B cell (primary cell): ENCODE results near the gene GALNT18. TPM values are rescaled to one million over a fixed set of nuclear protein-coding genes. Genes with fewer than 3 reads are reported as not detected.

ENCODE experiments used
- ATAC-seq: fragments of 200-7000 bp; cut with Tn5 transposase; one replicate; pipeline ENCODE4 v1.10.0; 2021; ENCODE audit warnings: low read depth, mild to moderate bottlenecking, moderate number of reproducible peaks, moderate library complexity
- CTCF ChIA-PET: fragments of 350-600 bp; sonication (Branson Sonifier 250); formaldehyde crosslinking; loops from one replicate; lab custom pipeline; 2021; ENCODE audit warnings: antibody characterized with exemption, inconsistent platforms; lab: Charles Lee
- POLR2A ChIA-PET: fragments of 350-600 bp; sonication (Branson Sonifier 250); formaldehyde crosslinking; loops from one replicate; lab custom pipeline; 2021; ENCODE audit warnings: antibody characterized with exemption; lab: Charles Lee
- DNase-seq: peaks from one replicate; pipeline ENCODE4 v3.0.0; 2013
- H2AFZ ChIP-seq: 2 replicates; pipeline ENCODE4 v1.6.1; 2012; ENCODE audit warnings: mild to moderate bottlenecking, low read depth, low read length; ENCODE audit not compliant: insufficient read depth, poor library complexity, severe bottlenecking
- H3K27ac ChIP-seq, 2 donors: 1 replicate in 1 of 2; 2 replicates in 1 of 2; pipeline ENCODE4 v1.5.1; 2012 to 2013; ENCODE audit warnings: low read length in 2 of 2, mild to moderate bottlenecking in 2 of 2, moderate library complexity in 1 of 2
- H3K27me3 ChIP-seq, 4 experiments: fragments of 200-600 bp in 1 of 4; sonication (generic) in 1 of 4; replicated peaks in 1 of 4; 1 replicate in 2 of 4; 2 replicates in 2 of 4; pipeline versions ENCODE4 v1.6.1 to v1.7.0; 2013 to 2016; ENCODE audit warnings: low read length in 3 of 4, mild to moderate bottlenecking in 2 of 4, mixed read lengths in 1 of 4, moderate library complexity in 1 of 4; ENCODE audit not compliant: insufficient read depth in 4 of 4, control insufficient read depth in 3 of 4; ENCODE audit errors: control extremely low read depth in 1 of 4
- H3K36me3 ChIP-seq, 2 experiments: replicated peaks in 1 of 2; 1 replicate in 1 of 2; 2 replicates in 1 of 2; pipeline versions ENCODE4 v1.6.1 to v1.7.1; 2013; ENCODE audit warnings: low read length in 1 of 2; ENCODE audit not compliant: insufficient read depth in 2 of 2, control insufficient read depth in 1 of 2; ENCODE audit errors: control extremely low read depth in 1 of 2, extremely low read depth in 1 of 2
- H3K4me1 ChIP-seq, 2 donors: fragments of 200-600 bp in 1 of 2; sonication (generic) in 1 of 2; 1 replicate in 1 of 2; 2 replicates in 1 of 2; pipeline versions ENCODE4 v1.5.1 to v1.6.1; 2013 to 2017; ENCODE audit warnings: low read length in 2 of 2; ENCODE audit not compliant: control insufficient read depth in 2 of 2, insufficient read depth in 2 of 2
- H3K4me2 ChIP-seq: replicated peaks from 2 replicates; pipeline ENCODE3; 2012; ENCODE audit warnings: mild to moderate bottlenecking, low read depth, low read length; ENCODE audit not compliant: poor library complexity, severe bottlenecking
- H3K4me3 ChIP-seq, 5 experiments: fragments of 200-600 bp in 1 of 5; sonication (generic) in 1 of 5; 1 replicate in 3 of 5; 2 replicates in 2 of 5; pipeline versions ENCODE4 v1.5.1 to v1.7.0; 2011 to 2016; ENCODE audit warnings: low read length in 4 of 5, mild to moderate bottlenecking in 4 of 5, low read depth in 2 of 5, control low read depth in 1 of 5, moderate library complexity in 1 of 5; ENCODE audit not compliant: insufficient read depth in 1 of 5; ENCODE audit errors: control extremely low read depth in 1 of 5, extremely low read depth in 1 of 5
- H3K79me2 ChIP-seq: fragments of 200-600 bp; sonication (generic); one replicate; pipeline ENCODE4 v1.6.0; 2016; ENCODE audit warnings: low read length; ENCODE audit not compliant: control insufficient read depth, insufficient read depth
- H3K9ac ChIP-seq: fragments of 200-600 bp; sonication (generic); 2 replicates; pipeline ENCODE4 v1.6.1; 2017; ENCODE audit warnings: mild to moderate bottlenecking, low read length, moderate library complexity
- H3K9me3 ChIP-seq, 3 donors: one replicate each; pipeline versions ENCODE4 v1.6.1 to v1.7.1; 2013; ENCODE audit warnings: low read length in 2 of 3; ENCODE audit not compliant: control insufficient read depth in 2 of 3, insufficient read depth in 1 of 3; ENCODE audit errors: control extremely low read depth in 1 of 3
- H4K20me1 ChIP-seq: 2 replicates; pipeline ENCODE4 v1.6.0; 2012; ENCODE audit warnings: mild to moderate bottlenecking, low read length; ENCODE audit not compliant: insufficient read depth, control insufficient read depth, poor library complexity, severe bottlenecking
- H3K27ac Mint-ChIP-seq: one replicate; pipeline ENCODE4 v1.8.0; 2021; ENCODE audit warnings: mixed read lengths
- H3K27me3 Mint-ChIP-seq: one replicate; pipeline ENCODE4 v1.8.0; 2021; ENCODE audit warnings: mixed read lengths
- H3K4me1 Mint-ChIP-seq: one replicate; pipeline ENCODE4 v1.8.0; 2021; ENCODE audit warnings: mixed read lengths
- H3K4me3 Mint-ChIP-seq: one replicate; pipeline ENCODE4 v1.8.0; 2021; ENCODE audit warnings: mixed read lengths
- H3K9me3 Mint-ChIP-seq: one replicate; pipeline ENCODE4 v1.8.0; 2022; ENCODE audit warnings: mixed read lengths; ENCODE audit not compliant: insufficient read depth
- CTCF ChIP-seq: fragments of 200-600 bp; IDR thresholded peaks from one replicate; pipeline ENCODE4 v1.8.0; 2022; ENCODE audit warnings: antibody characterized with exemption, mild to moderate bottlenecking
- EZH2 ChIP-seq: IDR thresholded peaks from 2 replicates; pipeline ENCODE4 v1.6.1; 2012; ENCODE audit warnings: borderline replicate concordance, low read depth, mild to moderate bottlenecking, moderate library complexity, low read length; ENCODE audit not compliant: insufficient read depth, poor library complexity, severe bottlenecking
- WGBS: methylation state at CpG from one replicate; pipeline ENCODE4 v1.1.5; 2013; ENCODE audit warnings: missing lambda C conversion rate; ENCODE audit not compliant: insufficient coverage; 5-methylcytosine and 5-hydroxymethylcytosine counted together
- intact Hi-C: fragments of 100-400 bp; cut with micrococcal nuclease; formaldehyde crosslinking; loops from one replicate; pipeline ENCODE4 v1.10.0; 2022
- polyA plus RNA-seq: library from polyadenylated mRNA; depleted of rRNA; stranded (reverse); fragments of >200 nt; gene quantifications from 2 replicates; pipeline ENCODE4 v1.2.3, GENCODE V29; 2012
- total RNA-seq, 2 donors: library from RNA; stranded (reverse); fragments of 120-200 nt in 1 of 2; gene quantifications; 1 replicate in 1 of 2; 2 replicates in 1 of 2; pipeline versions ENCODE4 v1.2.3 to v1.2.4, GENCODE V29; 2013 to 2022

Gene GALNT18
- total and polyA plus RNA-seq, 2 donors (not counting 1 experiment from before 2014, with no cell fraction given), result not detected

GRCh38 chr11:11524436-11525061, 97.3 kb downstream of the GALNT18 start:
- WGBS, result 79% methylated on average over 2 of the region's 5 CpGs
- CTCF ChIA-PET, result no interaction called here
- no peak overlapping the region for H3K9ac ChIP-seq
- peaks cover 0 to 1% (median 0%) of the 10 kb centered on the region in 3 donors for H3K9me3 ChIP-seq
- H3K27me3 ChIP-seq, result no peaks in the 10 kb centered on the region
- POLR2A ChIA-PET, result no interaction called here
- H3K27ac ChIP-seq, result no peak overlapping the region
- ATAC-seq (no peak), DNase-seq (no peak)
- H3K27me3 Mint-ChIP-seq, result peaks cover 5% of the 10 kb centered on the region
- H2AFZ ChIP-seq, result no peak overlapping the region
- H4K20me1 ChIP-seq, result no peaks in the 10 kb centered on the region
- H3K36me3 ChIP-seq, result no peaks in the 10 kb centered on the region
- no peak overlapping the region for H3K4me3 Mint-ChIP-seq
- H3K4me1 ChIP-seq, result no peaks in the 10 kb centered on the region
- H3K9me3 Mint-ChIP-seq, result no peaks in the 10 kb centered on the region
- no peaks in the 10 kb centered on the region for H3K79me2 ChIP-seq
- no peak overlapping the region for H3K4me3 ChIP-seq
- intact Hi-C loops, result no loop called here
- H3K27ac Mint-ChIP-seq, result no peak overlapping the region
- no peaks in the 10 kb centered on the region for H3K4me1 Mint-ChIP-seq
- H3K4me2 ChIP-seq, result no peak overlapping the region
- TF ChIP-seq CTCF, result no peak
- TF ChIP-seq EZH2, result no peak

- no peaks in the 10 kb centered on the region for H3K9me3 Mint-ChIP-seq
- H3K4me3 ChIP-seq, result no peak overlapping the region
- H2AFZ ChIP-seq, result no peak overlapping the region
- H4K20me1 ChIP-seq, result no peaks in the 10 kb centered on the region
- no peaks in the 10 kb centered on the region for H3K4me1 Mint-ChIP-seq
- no peak overlapping the region for H3K9ac ChIP-seq
- H3K4me2 ChIP-seq, result no peak overlapping the region
- ChIA-PET POLR2A (no interaction called here), CTCF (no interaction called here)
- H3K4me1 ChIP-seq, result no peaks in the 10 kb centered on the region
- no peaks in the 10 kb centered on the region for H3K9me3 ChIP-seq
- intact Hi-C loops, result no loop called here
- 89% methylated on average over 4 of the region's 4 CpGs for WGBS
- H3K27me3 Mint-ChIP-seq, result peaks cover 5% of the 10 kb centered on the region
- H3K27ac Mint-ChIP-seq, result no peak overlapping the region
- H3K27me3 ChIP-seq, result no peaks in the 10 kb centered on the region
- no peaks in the 10 kb centered on the region for H3K36me3 ChIP-seq
- no peak overlapping the region for H3K4me3 Mint-ChIP-seq
- H3K79me2 ChIP-seq, result no peaks in the 10 kb centered on the region
- ATAC-seq (no peak), DNase-seq (no peak)
- no peak overlapping the region for H3K27ac ChIP-seq
- TF ChIP-seq CTCF, result no peak
- no peak for TF ChIP-seq EZH2
These were observed 99.2 kb downstream of the GALNT18 start for GRCh38 chr11:11522591-11522990.
